HEK293 (cell line): ENCODE results near the gene PARD3B.

Source experiments
- CTCF ChIA-PET: fragments of 350-600 bp; formaldehyde crosslinking; extraction: SDS; loops from one replicate; lab custom pipeline; 2021; ENCODE audit warnings: antibody characterized with exemption; lab: Yijun Ruan, JAX
- POLR2A ChIA-PET: fragments of 300-600 bp; formaldehyde crosslinking; extraction: SDS; loops from one replicate; lab custom pipeline; 2020; ENCODE audit warnings: antibody characterized with exemption, inconsistent platforms; lab: Yijun Ruan, JAX
- H3K27ac ChIP-seq: fragments of 200-500 bp; sonication (Bioruptor generic); 2 replicates; pipeline ENCODE4 v1.5.1; 2014; ENCODE audit warnings: low read depth, low read length, control low read depth, inconsistent platforms; ENCODE audit errors: extremely low read depth
- H3K36me3 ChIP-seq, 2 experiments: fragments of 200-500 bp in 1 of 2; sonication (Bioruptor generic) in 1 of 2; 1 replicate in 1 of 2; 2 replicates in 1 of 2; pipeline ENCODE4 v1.5.1; 2014 to 2017; ENCODE audit warnings: inconsistent platforms in 2 of 2, low read length in 2 of 2; ENCODE audit not compliant: control insufficient read depth in 2 of 2, insufficient read depth in 1 of 2
- H3K4me1 ChIP-seq: fragments of 200-500 bp; sonication (Bioruptor generic); 2 replicates; pipeline ENCODE4 v1.5.1; 2014; ENCODE audit warnings: mild to moderate bottlenecking, low read length, inconsistent platforms; ENCODE audit not compliant: control insufficient read depth, insufficient read depth
- H3K4me3 ChIP-seq: 2 replicates; pipeline ENCODE4 v1.5.1; 2011; ENCODE audit warnings: low read depth, mild to moderate bottlenecking, control low read depth, low read length, moderate library complexity
- H3K9me3 ChIP-seq: fragments of 200-500 bp; sonication (Bioruptor generic); 2 replicates; pipeline ENCODE4 v1.5.1; 2014; ENCODE audit warnings: low read depth, low read length, inconsistent platforms; ENCODE audit not compliant: control insufficient read depth, insufficient read depth
- GLI2 ChIP-seq: fragments of 450-650 bp; formaldehyde crosslinking; IDR thresholded peaks from 2 replicates; pipeline ENCODE4; 2017; ENCODE audit warnings: missing biosample characterization, missing genetic modification characterization, low read depth, borderline replicate concordance
- PRDM4 ChIP-seq: fragments of 450-650 bp; formaldehyde crosslinking; IDR thresholded peaks from 2 replicates; pipeline ENCODE4 v1.5.1; 2017; ENCODE audit warnings: missing biosample characterization, missing genetic modification characterization
- YY1 ChIP-seq: fragments of 450-650 bp; formaldehyde crosslinking; IDR thresholded peaks from 2 replicates; pipeline ENCODE4 v1.5.1; 2018; ENCODE audit warnings: missing biosample characterization, missing genetic modification characterization
- ZFP37 ChIP-seq: fragments of 450-650 bp; formaldehyde crosslinking; IDR thresholded peaks from 2 replicates; pipeline ENCODE4 v1.5.1; 2016; ENCODE audit warnings: missing biosample characterization, missing genetic modification characterization
- ZNF132 ChIP-seq: fragments of 450-650 bp; formaldehyde crosslinking; IDR thresholded peaks from 2 replicates; pipeline ENCODE4 v1.5.1; 2017; ENCODE audit warnings: missing biosample characterization, missing genetic modification characterization, borderline replicate concordance
- ZNF138 ChIP-seq: fragments of 450-650 bp; formaldehyde crosslinking; IDR thresholded peaks from 2 replicates; pipeline ENCODE4 v1.5.1; 2016; ENCODE audit warnings: missing biosample characterization, missing genetic modification characterization, borderline replicate concordance
- ZNF248 ChIP-seq: fragments of 450-650 bp; formaldehyde crosslinking; IDR thresholded peaks from 2 replicates; pipeline ENCODE4 v1.5.1; 2017; ENCODE audit warnings: missing biosample characterization, missing genetic modification characterization
- ZNF335 ChIP-seq: fragments of 450-650 bp; formaldehyde crosslinking; conservative IDR thresholded peaks from 2 replicates; pipeline ENCODE4 v1.5.1; 2016; ENCODE audit warnings: missing biosample characterization, missing genetic modification characterization
- ZNF560 ChIP-seq: fragments of 450-650 bp; formaldehyde crosslinking; IDR thresholded peaks from 2 replicates; pipeline ENCODE4 v1.5.1; 2017; ENCODE audit warnings: missing biosample characterization, missing genetic modification characterization, borderline replicate concordance
- ZNF785 ChIP-seq: fragments of 450-650 bp; formaldehyde crosslinking; IDR thresholded peaks from 2 replicates; pipeline ENCODE4 v1.5.1; 2016; ENCODE audit warnings: missing biosample characterization, missing genetic modification characterization
- TF ChIP-seq, protein P1 (sequence below): fragments of 450-650 bp; formaldehyde crosslinking; IDR thresholded peaks from 2 replicates; pipeline ENCODE4 v1.5.1; 2017; ENCODE audit warnings: missing biosample characterization, missing genetic modification characterization
- TF ChIP-seq, protein P2 (sequence below): fragments of 450-650 bp; formaldehyde crosslinking; conservative IDR thresholded peaks from 2 replicates; pipeline ENCODE4 v1.5.1; 2016; ENCODE audit warnings: low read depth, missing biosample characterization, missing genetic modification characterization

PARD3B gene

DNA sequence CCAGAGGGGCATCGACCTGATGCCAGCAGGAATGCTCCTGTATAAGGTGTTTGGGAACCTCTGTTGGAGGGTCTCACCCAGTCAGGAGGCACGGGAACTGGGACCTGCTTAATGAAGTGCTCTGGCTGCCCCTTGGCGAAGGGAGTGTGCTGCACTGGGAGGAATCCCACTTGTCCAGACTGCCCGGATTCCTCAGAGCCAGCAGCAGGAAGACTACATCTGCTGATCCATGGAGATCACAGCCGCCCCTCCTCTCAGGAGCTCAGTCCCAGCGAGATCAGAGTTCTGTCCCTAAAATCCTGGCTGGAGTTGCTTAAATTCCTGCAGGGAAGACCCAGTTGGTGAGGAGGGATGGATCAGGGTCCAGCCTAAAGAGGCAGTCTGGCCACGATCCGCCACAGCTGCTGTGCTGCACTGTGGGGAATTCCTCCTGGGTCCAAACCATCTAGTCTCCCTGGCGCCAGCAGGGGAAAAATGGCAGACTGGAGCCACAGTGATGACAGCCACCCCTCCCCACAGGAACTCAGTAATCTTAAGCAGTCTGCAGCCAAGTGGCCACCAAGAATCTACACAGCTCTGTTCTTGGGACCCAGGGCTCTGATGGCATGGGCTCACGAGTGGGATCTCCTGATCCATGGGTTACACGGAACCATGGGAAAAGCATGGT is 1060.5 kb downstream of the PARD3B start:
- H3K27ac ChIP-seq: no peak overlapping the region
- CTCF ChIA-PET: interaction anchor here (0.7 to 1.1 kb wide), 2 partner anchors 48 to 73 kb away, joined by 4 to 5 read pairs; no protein-coding TSS in a partner anchor
- no peaks in the 10 kb centered on the region for H3K36me3 ChIP-seq
- peaks cover 16% of the 10 kb centered on the region for H3K4me1 ChIP-seq
- H3K4me3 ChIP-seq: no peak overlapping the region
- no peak for TF ChIP-seq GLI2 (tag by site-specific recombination)
- TF ChIP-seq, all 188 proteins: peak for 0
- no peaks in the 10 kb centered on the region for H3K9me3 ChIP-seq
- POLR2A ChIA-PET: no interaction called here

DNA sequence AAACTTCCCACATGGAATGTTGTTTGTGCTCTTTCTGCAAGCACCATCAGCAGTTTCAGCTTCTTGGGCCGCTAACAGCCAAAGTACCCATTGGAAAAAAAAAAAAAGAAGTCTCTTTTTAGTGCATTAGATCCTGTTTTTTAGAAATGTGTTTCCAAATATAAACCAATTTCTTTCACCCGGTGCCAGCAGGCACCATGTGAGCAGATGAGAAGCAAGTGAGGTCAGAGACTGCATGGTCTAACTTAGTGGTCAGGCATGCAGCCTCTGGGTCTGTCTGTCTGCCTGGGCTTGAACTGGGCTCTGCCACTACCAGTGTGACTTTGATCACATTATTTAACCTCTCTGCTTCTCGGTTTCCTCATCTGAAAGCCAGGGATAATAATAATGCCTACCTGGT is 1061.9 kb downstream of the PARD3B start:
- H3K4me3 ChIP-seq: no peak overlapping the region
- peaks cover 23% of the 10 kb centered on the region for H3K4me1 ChIP-seq
- H3K9me3 ChIP-seq: no peaks in the 10 kb centered on the region
- ChIA-PET CTCF (no interaction called here), POLR2A (no interaction called here)
- H3K36me3 ChIP-seq: no peaks in the 10 kb centered on the region
- TF ChIP-seq ZNF138 (tag by site-specific recombination): no peak
- no peak for TF ChIP-seq PRDM4 (tag by site-specific recombination)
- no peak for TF ChIP-seq YY1
- TF ChIP-seq ZNF785: no peak
- no peak for TF ChIP-seq ZNF560 (tag by site-specific recombination)
- TF ChIP-seq, protein P1, sequence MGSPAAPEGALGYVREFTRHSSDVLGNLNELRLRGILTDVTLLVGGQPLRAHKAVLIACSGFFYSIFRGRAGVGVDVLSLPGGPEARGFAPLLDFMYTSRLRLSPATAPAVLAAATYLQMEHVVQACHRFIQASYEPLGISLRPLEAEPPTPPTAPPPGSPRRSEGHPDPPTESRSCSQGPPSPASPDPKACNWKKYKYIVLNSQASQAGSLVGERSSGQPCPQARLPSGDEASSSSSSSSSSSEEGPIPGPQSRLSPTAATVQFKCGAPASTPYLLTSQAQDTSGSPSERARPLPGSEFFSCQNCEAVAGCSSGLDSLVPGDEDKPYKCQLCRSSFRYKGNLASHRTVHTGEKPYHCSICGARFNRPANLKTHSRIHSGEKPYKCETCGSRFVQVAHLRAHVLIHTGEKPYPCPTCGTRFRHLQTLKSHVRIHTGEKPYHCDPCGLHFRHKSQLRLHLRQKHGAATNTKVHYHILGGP (tag by site-specific recombination): no peak
- TF ChIP-seq, protein P2, sequence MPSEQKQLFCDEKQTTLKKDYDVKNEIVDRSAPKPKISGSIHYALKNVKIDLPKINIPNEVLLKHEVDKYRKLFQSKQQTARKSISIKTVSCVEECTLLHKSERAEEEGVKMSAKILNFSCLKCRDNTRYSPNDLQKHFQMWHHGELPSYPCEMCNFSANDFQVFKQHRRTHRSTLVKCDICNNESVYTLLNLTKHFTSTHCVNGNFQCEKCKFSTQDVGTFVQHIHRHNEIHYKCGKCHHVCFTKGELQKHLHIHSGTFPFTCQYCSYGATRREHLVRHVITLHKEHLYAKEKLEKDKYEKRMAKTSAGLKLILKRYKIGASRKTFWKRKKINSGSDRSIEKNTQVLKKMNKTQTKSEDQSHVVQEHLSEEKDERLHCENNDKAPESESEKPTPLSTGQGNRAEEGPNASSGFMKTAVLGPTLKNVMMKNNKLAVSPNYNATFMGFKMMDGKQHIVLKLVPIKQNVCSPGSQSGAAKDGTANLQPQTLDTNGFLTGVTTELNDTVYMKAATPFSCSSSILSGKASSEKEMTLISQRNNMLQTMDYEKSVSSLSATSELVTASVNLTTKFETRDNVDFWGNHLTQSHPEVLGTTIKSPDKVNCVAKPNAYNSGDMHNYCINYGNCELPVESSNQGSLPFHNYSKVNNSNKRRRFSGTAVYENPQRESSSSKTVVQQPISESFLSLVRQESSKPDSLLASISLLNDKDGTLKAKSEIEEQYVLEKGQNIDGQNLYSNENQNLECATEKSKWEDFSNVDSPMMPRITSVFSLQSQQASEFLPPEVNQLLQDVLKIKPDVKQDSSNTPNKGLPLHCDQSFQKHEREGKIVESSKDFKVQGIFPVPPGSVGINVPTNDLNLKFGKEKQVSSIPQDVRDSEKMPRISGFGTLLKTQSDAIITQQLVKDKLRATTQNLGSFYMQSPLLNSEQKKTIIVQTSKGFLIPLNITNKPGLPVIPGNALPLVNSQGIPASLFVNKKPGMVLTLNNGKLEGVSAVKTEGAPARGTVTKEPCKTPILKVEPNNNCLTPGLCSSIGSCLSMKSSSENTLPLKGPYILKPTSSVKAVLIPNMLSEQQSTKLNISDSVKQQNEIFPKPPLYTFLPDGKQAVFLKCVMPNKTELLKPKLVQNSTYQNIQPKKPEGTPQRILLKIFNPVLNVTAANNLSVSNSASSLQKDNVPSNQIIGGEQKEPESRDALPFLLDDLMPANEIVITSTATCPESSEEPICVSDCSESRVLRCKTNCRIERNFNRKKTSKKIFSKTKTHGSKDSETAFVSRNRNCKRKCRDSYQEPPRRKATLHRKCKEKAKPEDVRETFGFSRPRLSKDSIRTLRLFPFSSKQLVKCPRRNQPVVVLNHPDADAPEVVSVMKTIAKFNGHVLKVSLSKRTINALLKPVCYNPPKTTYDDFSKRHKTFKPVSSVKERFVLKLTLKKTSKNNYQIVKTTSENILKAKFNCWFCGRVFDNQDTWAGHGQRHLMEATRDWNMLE (tag by site-specific recombination): no peak
- no peak for TF ChIP-seq ZNF132 (tag by site-specific recombination)
- no peak for TF ChIP-seq ZFP37
- TF ChIP-seq, all 188 proteins: peak for 0
- no peak overlapping the region for H3K27ac ChIP-seq

DNA sequence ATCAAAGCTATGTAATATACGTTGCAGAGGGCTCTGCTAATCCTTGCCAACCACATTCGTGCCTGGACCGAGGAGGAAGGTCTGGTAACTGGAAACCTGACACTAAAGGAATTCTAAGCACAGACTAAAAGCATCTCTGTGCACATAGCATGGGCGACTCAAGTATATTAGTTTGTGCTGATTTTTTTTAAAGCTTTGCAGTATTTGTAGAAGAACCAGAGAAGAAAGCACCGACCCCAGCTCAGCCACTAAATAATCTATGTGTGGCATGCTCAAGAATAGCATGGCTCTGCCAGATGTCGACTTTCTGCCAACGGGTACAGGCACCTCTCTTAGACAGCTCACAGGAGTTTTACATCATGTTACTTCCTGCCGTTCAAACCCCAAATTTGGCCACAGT is 1063.8 kb downstream of the PARD3B start:
- TF ChIP-seq ZNF335 (tag by site-specific recombination): peak; percentile 80
- TF ChIP-seq ZNF248 (tag by site-specific recombination): no peak
- Histone ChIP-seq H3K4me1 (peaks cover 32% of the 10 kb centered on the region), H3K4me3 (no peak overlapping the region), H3K36me3 (no peaks in the 10 kb centered on the region), H3K27ac (no peak overlapping the region), H3K9me3 (no peaks in the 10 kb centered on the region)
- CTCF ChIA-PET: interaction anchor here (0.6 to 0.8 kb wide), 2 partner anchors 17 to 848 kb away, joined by 3 read pairs; no protein-coding TSS in a partner anchor
- POLR2A ChIA-PET: no interaction called here
